GM18517 (cell line): Measurements from ENCODE around the gene MAP3K1.

Experiments
- ATAC-seq: cut with Tn5 transposase; IDR thresholded peaks from one replicate; pipeline ENCODE4 v1.9.1; 2021; ENCODE audit warnings: mild to moderate bottlenecking, moderate library complexity; ENCODE audit not compliant: unreplicated experiment

Gene MAP3K1

DNA sequence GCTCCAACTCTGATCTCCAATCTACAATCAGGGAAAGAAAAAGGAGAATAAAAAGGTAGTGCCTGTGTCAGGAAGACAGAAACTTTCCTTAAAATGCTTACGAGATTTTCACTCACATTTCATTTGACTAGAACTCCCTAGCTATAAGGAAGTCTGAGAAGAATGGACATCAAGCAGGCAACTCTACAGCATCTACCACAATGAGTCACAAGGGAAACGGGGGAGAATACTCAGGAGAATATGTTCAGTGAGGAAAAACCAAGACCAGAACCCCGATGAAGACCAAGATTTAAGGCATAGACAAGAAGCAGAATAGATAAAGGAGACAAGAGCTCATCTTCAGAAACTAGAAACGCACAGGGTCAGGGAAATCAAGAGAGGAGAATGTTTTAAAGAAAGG, 85.0 kb downstream of the MAP3K1 start:
- ATAC-seq = no peak

DNA sequence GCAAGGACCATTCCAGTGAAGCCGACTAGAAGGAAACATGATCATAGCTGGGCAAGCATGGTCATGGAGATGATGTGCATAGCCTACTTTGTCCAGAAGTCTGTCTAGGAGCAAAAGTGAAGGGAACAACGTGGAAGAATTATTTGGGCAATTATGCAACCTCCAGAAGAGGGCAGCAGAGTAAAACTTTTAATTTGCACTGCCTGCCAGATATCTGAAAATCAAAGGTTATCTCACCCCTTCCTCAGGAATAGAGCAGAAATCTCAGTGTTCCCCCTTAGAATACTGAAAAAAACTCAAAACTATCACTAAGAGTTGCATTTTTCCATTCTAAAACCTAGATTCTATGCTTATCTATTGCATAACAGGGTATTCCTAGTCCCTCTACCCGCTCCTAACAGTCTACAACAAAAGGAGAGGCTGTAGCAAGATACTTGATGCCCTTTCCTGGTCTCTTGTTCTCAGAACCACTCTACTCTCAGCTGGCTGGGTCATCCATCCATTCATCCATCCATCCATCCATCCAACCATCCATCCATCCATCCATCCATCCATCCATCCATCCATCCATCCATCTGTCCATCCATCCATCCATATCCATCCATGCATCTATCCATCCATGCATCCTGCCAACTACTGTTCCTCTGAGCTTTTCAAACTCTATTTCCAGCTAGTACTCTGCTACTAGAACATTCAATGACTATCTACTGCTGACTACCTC, 85.7 kb downstream of the MAP3K1 start:
- ATAC-seq = no peak

DNA sequence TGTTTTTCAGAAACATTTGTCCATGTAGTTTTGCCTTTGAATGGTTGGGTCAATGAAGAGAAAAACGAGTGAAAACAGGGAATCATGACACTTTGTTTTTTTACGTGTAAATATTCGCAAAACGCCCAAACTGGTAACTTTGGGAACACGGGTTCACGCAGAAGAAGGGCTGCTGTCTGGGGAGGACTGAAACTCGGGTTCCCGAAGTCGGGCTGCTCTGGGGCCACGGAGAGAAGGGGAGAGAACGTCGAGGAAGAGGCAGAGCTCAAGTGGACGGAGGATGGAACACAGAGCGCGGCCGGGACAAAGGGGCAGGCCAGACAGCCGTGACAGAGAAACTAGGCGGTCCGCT, 93.6 kb downstream of the MAP3K1 start:
- peak; percentile 42 for ATAC-seq

DNA sequence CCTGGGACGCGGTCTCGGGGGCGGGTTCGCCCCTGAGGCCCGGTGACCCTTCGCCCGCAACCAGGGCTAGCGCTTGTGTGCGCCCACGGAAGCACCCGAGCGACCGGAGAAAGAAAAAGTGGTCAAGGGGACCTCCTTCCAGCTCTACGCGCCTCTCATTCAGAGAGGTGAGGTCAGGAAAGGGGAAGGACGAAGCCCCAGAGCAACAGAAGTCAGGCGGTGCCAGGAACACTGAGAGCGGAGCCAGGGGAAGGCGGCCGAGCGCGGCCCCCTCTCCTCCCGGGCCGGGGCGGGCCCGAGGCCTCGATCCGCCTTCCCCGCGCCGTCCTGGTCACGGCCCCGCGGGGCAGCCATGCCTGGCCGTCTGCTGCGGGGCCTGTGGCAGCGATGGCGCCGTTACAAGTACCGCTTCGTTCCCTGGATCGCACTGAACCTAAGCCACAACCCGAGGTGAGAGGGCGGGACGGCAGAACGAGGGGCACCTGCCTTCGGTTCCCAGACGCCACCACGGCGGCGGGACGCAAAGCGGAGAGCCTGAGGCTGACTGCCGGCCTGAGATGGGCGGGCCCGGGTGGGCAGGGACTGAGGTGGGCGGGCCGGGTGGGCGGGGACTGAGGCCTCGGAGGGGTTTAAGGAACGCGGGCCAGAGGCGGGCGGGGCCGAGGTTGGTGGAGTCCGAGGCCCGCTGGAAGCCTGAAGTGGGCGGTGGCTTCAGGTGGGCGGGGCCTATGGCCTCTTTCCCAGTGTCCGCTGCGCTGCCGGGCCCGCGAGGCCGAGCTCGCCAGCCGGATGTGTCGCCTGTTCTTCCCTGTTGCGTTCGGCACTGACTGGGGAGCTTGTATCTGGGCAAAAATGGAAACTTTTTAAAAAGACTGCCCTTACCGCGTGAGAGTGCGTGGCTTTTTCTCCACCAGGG, 94.2 kb downstream of the MAP3K1 start, which contains the start of gene SETD9:
TSS of gene SETD9 (plus strand) at position 303 of the 916 bp plus-strand sequence. CDS start at position 353, 50 bp downstream.
- ATAC-seq = peak; percentile 82

DNA sequence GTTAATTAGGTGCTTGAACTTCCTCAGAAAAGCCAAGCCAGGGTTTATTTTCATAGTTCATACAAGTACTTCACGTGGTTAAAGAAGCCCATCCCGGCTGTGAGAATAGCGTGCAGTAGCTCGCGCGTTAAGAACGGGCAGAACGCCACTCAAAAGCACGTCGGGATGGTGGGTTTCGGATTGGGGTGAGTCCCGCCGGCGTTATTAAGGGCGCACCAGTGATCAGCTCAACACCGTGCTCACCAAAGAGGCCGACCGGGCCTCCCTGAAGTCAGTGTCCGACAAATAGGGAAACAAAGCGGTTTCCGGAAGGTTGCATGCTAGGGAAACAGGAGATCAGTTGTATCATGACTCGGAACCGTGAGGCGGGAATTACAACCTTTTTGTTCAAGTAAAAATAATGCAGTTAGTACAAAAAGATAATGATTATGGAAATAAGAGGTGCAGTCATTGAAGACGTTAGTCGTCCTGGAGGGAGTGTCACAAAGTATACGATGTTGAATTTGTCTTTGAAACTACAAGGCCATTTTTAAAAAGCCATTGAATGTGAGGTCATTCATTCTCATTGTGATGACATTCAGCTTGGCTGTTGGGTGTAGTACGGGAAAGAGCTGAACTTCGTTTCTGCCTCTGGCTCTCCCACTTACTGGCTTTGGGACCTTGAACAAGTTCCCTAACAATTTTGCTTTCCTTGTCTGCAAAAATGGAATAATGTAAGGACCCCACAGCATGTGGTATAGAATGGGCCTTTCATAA, 95.0 kb downstream of the MAP3K1 start:
- ATAC-seq = peak; percentile 32

DNA sequence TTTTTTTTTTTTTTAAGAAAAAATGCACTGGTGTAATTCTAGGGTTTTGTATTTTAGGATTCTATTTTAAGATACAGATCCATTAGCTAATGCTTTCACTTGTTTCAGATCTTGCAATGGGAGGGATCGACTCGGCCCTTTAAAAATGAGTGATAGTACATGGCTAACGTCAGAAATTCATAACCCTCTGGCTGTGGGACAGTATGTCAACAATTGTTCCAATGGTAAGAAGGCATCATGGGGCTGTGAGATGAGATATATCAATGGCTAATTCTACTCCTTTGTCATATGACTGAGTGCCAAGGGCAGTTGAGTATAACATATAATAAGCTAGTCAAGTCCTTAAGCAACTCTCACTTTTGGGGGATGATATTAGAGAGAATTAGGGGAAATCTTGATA, 98.4 kb downstream of the MAP3K1 start:
- no peak for ATAC-seq

DNA sequence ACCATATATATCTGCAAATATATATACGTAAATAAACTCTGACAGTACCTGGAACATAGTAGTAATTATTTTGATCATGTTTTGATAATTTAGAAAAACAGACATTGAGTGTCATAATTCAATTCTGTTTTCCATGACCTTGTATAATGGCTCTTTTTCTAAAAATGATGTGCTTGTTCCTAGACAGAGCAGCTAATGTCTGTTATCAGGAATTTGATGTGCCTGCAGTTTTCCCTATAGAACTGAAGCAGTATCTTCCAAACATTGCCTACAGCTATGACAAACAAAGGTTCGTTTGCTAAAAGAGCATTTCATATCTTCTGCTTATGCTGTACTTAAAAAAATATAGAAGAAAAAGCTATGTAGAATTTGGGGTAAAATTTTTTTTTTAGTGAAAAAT, 99.3 kb downstream of the MAP3K1 start:
- no peak for ATAC-seq

DNA sequence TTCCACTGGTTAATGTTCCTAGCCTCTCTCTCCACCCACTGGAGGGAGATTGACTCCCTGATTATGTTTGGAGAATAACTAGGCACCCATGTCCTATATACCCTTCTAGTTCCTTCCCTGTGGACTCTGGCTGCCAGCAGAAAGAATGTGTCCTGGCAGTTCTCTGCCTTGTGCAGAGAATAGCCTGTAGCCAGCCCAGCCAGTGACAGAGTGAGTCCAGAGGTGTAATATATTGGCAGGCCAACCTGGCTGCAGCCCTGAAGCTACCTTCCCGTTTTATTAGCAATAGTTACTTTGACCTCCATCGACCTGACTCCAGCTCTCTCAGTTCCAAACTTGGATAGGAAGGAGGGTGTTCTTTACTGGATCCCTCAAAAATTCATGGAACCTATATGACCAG, 102.2 kb downstream of the MAP3K1 start:
- ATAC-seq = no peak

DNA sequence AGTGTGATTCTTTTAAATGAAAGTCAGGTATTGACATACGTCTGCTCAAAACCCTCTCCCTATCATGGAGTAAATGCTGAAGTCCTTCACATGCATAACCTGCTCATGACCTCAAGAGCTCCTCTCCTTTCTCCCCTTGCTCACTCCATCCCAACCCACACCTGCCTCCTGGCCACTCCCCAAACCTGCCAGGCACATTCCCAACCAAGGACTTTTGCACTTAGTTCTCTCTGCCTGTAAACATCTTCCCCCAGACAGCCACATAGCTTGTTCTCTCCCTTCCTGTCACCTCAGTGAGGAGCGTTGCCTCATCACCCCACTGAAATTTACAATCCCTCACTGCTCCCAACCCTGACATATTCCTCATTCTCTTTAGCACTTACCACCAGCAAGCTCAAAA, 102.7 kb downstream of the MAP3K1 start:
- ATAC-seq = no peak

DNA sequence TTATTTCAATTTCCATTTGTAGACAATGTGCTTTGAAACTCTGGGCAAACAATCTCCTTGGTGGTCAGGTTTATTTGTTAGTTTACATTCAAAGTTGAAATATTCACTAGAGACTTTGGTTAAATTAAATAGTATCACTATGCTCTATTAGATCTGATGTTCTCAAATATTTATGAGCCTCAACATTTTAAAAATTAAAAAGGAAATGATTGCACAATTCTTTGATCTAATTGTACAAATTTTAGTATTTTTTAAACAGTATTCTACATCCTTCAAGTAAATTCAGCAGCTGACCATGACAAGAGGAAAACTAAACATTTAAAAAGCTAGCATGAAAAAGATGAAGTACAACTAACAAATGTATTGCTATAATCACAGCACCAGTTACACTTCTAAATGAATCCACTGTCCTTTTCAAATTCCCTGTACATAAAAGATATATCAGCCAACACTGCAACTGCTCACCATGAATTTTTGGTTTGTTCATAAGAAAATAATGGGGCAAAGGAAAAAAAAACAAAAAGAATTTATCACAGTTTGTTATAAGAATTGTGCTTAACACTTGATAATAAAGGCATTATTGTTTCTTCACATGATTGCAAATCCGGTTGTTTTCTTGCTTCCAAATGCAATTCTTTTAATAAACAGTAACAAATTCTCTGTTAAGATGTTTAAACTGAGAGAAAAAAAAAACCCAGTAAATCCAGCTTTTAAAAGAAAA, 104.8 kb downstream of the MAP3K1 start:
- ATAC-seq = no peak

DNA sequence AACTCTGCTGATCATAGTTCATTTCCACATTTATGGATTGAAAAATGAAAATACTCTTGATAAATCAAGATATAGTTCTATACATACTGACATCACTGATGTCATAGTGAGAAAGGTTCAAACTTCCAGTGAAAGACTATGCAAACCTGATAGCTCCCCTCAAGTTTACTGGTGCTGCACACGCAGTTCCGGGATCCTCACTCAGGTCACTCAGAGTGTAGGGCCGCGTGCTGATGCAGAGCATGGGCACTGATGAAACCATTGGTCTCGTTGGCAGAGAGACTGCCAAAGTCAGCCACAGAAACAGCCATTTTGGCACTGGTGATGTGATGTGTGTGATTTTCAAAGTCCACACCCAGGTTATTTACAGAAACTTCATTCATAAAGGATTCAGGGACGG, 107.6 kb downstream of the MAP3K1 start:
- ATAC-seq = no peak

DNA sequence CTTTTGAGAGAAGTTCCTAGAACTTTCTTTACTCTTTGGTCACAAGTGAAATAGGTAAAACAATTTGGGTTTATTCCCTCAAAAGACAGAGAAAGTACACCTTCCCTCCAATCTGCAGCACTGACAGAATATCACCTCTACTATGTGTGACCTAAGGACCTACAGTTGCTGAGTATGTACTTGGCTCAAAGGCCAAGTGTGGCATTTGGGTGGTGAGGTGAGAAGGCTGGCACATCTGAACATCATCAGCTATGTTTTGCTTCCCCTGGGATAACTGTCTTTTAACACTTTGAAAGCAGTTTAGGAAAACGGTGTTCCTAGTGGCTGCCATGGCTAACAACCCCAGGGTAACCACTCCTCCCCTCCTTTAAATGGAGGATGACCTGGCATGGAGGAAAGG, 119.0 kb downstream of the MAP3K1 start:
- no peak for ATAC-seq

DNA sequence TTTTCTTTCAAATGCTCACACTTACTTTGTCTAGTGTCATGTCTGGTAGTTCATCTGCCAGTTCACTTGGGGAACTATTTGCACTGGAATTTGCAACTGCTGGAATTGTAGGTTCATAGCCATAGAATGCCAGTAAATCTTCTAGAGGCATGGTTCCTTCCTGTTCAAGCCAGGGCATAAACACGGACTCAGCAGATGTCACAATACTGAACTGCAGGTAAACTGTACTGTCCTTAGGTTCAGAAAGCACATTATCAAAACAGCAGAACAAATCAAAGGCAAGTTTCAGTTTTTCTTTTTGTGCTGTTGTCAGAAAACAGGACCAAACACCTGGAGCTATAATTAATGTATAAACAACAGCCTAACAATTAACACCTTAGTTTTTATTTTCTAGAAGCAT, 123.5 kb downstream of the MAP3K1 start:
- no peak for ATAC-seq

DNA sequence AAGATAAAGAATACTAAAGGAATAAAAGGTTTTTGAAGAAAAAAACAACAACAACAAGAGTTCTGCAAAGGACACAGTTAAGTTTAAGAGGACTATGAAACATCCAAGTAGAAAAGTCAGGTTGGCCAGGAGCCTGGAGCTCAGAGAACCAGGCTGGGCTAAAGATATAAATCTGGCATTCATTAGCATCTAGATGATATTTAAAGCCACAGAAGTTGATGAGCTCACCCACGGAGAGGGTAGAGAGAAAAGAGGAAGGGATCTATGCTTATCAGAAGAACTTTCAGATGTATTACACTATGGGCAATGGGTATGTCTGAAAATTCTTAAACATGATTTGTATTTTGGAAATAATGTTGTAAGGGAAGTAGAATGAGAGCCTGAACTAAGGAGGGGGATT, 126.6 kb downstream of the MAP3K1 start:
- ATAC-seq = no peak
